Skin of body (tissue), 2 donors: ENCODE results near the gene GPBP1L1. TPM values are rescaled to one million over a fixed set of nuclear protein-coding genes. Genes with fewer than 3 reads are reported as not detected.
"Not testable (repeated sequence)": the region's sequence is repeated elsewhere in the genome, so short reads cannot be mapped to it uniquely, and the experiment has no call there.

Experiments used
- DNase-seq: peaks from one replicate; lab custom pipeline; 2025; lab: John Stamatoyannopoulos, UW
- total RNA-seq: library from RNA; depleted of rRNA; stranded (reverse); fragments of >200 nt; gene quantifications from one replicate; pipeline ENCODE4 v1.2.3, GENCODE V29; 2014

GPBP1L1 gene
- total RNA-seq, 1 donor from 2014 or later: 119 TPM

GRCh38 chr1:45679123-45679522, 7.2 kb downstream of the GPBP1L1 start:
- peak; percentile 2 for DNase-seq

GRCh38 chr1:45678489-45678888, 7.8 kb downstream of the GPBP1L1 start:
- DNase-seq: no peak

- DNase-seq: no peak
These were observed 8.5 kb downstream of the GPBP1L1 start for GRCh38 chr1:45677751-45678245.

GRCh38 chr1:45676553-45676952, 9.8 kb downstream of the GPBP1L1 start:
- DNase-seq: not testable (repeated sequence)

- no peak for DNase-seq
These were observed 11.9 kb downstream of the GPBP1L1 start for GRCh38 chr1:45674478-45674877.

- no peak for DNase-seq
These were observed 12.4 kb downstream of the GPBP1L1 start for GRCh38 chr1:45673956-45674355.

- no peak for DNase-seq
These were observed 16.3 kb downstream of the GPBP1L1 start for GRCh38 chr1:45669859-45670655.

- DNase-seq: no peak
These were observed 17.0 kb downstream of the GPBP1L1 start for GRCh38 chr1:45669379-45669778.

- DNase-seq: no peak
These were observed 17.8 kb downstream of the GPBP1L1 start for GRCh38 chr1:45668526-45668925.

GRCh38 chr1:45667321-45668111, 18.8 kb downstream of the GPBP1L1 start:
- no peak for DNase-seq

GRCh38 chr1:45666836-45667235, 19.5 kb downstream of the GPBP1L1 start:
- DNase-seq: no peak

- DNase-seq: no peak
These were observed 26.0 kb downstream of the GPBP1L1 start for GRCh38 chr1:45660336-45660735.

GRCh38 chr1:45659222-45659621, 27.1 kb downstream of the GPBP1L1 start:
- no peak for DNase-seq

- DNase-seq: no peak
These were observed 28.2 kb downstream of the GPBP1L1 start for GRCh38 chr1:45658171-45658570.

GRCh38 chr1:45656573-45657226, 29.6 kb downstream of the GPBP1L1 start:
- no peak for DNase-seq

GRCh38 chr1:45654540-45655280, 31.6 kb downstream of the GPBP1L1 start:
- no peak for DNase-seq

- no peak for DNase-seq
These were observed 38.9 kb downstream of the GPBP1L1 start for GRCh38 chr1:45647248-45648021.

- no peak for DNase-seq
These were observed 41.7 kb downstream of the GPBP1L1 start for GRCh38 chr1:45644661-45645060.

GRCh38 chr1:45643978-45644377, 42.4 kb downstream of the GPBP1L1 start:
- no peak for DNase-seq

GRCh38 chr1:45643321-45643720, 43.0 kb downstream of the GPBP1L1 start:
- no peak for DNase-seq
